HuH-7 (cell line): Measurements from ENCODE around the gene HMCN2.
"Not testable (repeated sequence)": the region's sequence is repeated elsewhere in the genome, so short reads cannot be mapped to it uniquely, and the experiment has no call there.

Experiments used
- DNase-seq: peaks from one replicate; pipeline ENCODE4 v3.0.0; 2011; ENCODE audit warnings: low spot score

HMCN2 gene

DNA sequence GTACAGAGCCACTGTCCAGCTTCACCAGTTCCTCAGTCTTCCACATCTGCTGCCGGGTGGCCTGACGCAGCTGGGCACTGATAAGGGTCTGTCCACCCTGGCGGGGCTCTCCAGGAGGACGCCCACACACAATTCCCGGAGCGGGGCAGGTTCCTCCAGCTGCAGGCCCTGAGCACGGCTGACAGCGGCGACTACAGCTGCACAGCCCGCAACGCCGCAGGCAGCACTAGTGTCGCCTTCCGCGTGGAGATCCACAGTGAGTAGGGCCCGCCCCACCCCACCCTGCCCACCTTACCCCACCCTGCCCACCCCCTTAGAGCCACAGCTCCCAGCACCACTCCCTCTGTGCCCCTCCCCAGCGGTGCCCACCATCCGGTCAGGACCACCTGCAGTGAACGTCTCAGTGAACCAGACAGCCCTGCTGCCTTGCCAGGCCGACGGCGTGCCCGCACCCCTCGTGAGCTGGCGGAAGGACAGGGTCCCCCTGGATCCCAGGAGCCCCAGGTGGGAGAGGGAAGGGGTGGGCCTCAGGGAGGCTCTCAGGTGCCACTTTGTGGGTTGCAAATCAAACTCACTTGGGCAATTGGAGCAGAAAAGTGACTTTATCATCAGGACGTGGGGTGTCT lies 130.4 kb downstream of the HMCN2 start:
- DNase-seq = no peak

DNA sequence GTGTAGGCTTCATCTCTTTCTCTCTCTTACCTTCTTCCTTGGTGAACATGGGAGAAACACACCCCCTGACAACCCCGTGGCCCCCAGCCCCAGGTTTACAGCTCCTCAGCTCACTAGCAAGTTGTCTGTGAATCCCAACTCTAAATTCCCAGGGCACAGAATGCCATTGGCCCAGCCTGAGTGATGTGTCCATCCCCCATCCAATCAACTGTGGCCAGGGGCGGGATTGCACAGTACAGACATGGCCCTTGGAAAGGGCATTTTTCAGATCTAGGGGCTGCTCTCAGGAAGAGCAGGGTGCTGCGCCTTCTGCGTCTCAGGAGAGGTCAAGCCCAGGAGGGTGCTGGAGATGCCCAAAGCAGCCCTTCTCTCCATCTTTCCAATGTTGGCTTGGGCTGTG lies 131.0 kb downstream of the HMCN2 start:
- no peak for DNase-seq

DNA sequence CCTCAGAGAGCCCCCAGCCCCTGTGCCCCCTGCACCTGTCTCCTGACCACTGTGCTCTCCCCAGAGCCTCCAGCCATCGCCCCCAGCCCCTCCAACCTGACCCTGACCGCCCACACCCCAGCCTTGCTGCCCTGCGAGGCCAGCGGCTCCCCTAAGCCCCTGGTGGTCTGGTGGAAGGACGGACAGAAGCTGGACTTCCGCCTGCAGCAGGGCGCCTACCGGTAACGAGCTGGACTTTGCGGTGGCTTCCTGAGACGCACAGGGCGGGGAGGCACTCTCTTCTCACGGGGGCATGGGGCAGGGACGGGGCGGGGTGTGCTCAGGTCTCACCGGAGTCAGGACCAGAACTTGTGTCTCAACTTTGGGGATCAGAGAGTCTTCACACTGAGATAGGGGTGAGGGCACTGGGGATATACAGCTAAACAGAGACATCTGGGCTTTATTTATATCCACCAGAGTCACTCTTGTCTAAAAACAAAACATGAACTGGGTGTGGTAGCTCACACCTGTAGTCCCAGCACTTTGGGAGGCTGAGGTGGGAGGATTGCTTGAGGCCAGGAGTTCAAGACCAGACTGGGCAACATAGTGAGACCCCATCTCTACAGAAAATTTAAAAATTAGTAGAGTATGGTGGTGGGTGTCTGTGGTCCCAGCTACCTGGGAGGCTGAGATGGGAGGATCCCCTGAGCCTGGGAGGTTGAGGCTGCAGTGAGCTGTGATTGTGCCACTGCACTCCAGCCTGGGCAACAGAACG lies 133.1 kb downstream of the HMCN2 start:
- DNase-seq = no peak

DNA sequence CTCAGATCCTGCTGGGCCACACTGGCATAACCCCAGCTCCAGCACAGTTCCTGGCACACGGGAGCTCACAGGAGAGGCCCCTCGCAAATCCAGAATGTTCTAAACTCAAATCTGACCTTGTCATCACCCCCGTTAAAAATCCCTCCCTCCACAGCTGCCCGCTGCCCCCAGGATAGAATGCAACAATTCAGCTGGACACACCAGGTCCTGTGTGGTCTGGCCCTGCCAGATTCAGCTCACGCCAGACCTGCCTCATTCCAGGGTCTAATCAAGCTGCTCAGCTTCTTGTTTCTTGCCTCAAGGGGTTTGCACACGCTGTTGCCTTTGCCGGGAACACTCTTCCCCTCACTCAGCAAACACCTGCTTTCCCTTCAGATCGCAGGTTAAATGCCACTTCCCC lies 134.2 kb downstream of the HMCN2 start:
- no peak for DNase-seq

DNA sequence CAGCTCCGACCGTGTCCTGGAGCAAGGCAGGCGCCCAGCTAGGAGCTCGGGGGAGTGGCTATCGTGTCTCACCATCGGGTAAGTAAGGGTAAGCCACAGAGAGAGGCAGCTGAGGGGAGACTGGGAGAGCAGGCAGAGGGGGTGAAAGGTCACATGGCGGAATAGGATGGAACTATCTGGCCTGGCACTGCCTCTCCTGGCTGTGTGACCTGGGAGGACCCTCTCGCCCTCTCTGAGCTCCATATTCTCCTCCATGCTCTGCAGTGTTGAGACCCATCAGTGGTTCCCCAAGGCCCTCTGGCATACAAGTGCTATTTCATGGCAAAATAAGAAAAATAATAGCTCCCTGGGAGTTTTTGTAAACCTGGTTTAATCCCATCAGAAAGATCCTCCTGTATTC lies 135.3 kb downstream of the HMCN2 start:
- no peak for DNase-seq

DNA sequence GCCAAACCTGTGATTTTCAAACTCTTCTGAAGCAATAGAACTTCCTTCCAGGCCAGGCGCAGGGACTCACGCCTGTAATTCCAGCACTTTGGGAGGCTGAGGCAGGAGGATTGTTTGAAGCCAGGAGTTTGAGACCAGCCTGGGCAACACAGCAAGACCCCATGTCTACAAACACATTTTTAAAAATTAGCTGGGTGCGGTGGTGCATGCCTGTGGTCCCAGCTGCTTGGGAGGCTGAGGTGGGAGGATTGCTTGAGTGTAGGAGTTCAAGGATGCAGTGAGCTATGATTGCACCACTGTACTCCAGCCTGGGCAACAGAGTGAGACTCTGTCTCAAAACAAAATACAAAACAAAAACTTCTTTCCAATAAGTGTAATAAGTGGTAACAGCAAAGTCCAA lies 136.2 kb downstream of the HMCN2 start:
- not testable (repeated sequence) for DNase-seq

DNA sequence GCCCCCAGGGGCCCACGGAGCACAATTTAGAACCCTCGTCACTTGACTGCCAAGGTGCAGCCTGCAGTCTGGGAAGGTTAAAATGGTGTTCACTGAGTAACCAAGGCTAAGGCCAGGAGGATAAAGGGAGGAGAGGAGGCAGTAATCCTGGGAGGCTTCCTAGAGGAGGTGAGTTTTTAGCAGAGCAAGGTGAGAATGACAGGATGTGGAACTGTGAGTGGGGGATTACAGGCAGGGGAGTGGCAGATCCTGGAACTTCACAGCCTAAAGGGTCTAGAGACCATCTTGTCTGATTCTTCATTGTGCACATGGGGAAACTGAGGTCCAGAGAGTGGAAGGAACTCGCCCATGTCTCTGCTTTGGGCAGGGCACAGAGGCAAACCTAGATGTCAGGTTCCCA lies 136.7 kb downstream of the HMCN2 start:
- no peak for DNase-seq

DNA sequence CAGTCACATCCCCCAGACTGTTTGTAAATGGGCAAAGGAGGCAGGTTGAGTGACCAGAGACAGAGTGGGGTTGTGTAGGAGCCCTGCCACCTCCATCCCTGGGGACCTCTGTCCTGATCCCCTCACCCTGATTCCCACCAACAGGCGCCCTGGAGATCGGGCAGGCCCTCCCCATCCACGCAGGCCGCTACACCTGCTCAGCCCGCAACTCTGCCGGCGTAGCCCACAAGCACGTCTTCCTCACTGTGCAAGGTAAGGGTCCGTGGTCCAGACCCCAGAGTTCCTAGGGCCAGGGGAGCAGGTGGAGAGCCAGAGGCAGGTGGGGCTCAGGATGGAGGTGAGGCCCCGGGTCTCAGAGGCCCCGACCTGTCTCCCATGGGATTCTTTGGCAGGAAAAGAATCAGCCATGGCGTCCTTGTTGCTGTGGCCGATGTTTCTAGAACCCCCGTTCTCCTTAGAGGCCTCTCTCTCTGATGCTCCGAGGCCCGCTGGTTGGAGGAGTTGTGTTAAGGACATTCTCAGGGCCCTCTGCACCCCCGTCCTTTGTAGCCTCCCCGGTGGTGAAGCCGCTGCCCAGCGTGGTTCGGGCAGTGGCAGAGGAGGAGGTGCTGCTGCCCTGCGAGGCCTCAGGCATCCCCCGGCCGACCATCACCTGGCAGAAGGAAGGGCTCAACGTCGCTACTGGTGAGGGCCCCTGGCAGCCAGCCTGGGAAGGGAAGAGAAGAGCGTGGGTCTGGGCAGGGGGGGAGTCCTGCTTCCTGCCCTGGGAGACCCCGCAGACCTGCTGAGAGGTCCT lies 137.3 kb downstream of the HMCN2 start:
- no peak for DNase-seq

DNA sequence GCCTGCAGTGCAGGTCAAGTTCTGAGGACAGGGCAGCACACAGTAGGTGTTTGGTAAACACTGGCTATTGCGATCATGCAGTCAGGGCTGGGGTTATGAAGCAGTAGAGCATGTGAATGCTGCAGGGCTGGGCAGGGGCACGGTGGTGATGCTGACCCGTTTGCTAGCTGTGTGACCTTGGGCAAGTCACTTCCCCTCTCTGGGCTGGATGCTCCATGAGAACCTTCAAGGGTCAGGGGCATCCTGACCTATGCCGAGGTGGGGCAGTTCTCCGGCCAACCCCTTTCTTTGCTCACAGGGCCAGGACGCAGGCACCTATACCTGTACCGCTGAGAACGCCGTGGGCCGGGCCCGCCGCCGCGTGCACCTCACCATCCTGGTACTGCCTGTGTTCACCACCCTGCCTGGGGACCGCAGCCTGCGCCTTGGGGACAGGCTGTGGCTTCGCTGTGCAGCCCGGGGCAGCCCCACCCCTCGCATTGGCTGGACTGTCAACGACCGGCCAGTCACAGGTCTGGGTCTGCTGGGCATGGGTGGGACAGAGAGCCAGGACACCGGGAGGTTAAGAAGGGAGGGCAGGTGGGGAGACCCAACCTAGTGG lies 140.2 kb downstream of the HMCN2 start:
- DNase-seq = no peak

DNA sequence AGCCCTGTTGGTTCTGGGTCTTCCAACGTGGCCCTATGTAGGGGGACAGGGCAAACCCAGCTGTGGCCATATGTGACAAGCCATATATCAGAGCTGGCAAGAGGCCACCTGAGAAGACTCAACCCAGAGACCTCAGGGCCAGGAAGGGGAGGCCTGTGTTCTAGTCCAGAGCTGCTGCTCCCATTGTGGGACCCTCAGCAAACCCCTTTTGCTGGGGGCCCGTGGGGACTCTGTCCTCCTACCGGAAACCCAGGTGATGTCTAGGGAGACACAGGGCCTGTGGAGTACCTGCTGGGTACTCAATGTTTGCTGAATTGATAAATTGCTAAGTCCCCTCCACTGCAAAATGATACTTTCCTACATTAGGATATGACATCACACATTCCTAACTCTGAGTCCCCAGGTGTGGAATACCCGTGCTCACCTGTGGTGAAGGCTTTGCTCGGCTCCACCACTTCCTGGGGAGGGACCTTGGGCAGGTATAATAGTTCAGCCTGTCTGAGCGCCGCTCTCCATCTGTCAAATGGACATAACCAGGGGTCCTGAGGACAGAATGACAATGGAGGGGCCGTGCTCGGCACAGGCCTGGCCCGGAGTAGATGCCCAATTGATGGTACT lies 140.8 kb downstream of the HMCN2 start:
- DNase-seq = no peak

DNA sequence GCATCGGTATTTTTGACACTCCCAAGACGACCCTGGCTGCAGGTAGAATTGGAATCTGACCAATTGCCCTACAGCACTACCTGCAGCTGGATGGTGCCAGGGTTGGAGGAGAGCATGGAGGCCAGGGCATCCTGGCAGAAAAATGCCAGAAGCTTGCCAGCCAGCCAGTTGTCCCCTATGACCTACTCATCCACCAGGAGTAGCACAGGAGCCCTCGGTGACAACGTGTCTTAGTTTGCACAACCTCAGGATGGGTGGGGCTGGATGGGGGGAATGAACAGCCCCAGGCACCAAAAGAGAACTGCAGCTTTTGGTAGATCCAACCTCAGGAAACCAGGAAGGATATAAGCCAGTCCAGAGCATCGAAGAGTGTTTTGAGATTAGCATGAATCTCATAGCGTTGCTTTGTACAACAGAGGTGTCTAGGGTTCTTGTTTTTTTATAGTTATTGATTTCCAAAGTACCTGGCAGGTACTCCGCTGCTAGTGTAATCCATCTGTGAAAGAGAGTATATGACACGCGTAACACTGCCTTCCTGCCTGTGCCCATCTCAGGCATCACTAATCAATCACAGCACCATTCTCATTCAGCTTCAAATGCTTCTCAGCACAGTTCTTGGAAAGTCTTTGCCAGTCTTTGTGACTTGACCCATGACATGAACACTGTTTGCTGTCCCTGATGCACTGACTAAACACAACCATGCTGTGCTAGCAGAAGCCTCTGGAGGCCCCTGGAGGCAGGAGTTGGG lies 142.5 kb downstream of the HMCN2 start:
- DNase-seq = no peak

DNA sequence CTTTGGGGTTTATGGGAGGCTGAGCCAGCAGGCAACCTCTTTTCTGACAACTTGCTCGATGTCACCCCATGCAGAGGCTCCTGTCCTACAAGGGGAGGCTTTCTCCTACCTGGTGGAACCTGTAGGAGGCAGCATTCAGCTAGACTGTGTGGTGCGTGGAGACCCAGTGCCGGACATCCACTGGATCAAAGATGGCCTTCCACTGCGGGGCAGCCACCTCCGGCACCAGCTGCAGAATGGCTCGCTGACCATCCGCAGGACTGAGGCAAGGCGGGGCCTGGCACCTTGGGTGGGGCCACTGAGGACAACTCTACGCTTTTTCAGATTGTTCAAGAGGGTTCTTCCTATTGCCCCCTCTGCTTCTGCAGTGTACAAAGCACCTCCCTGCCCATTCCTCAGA lies 143.1 kb downstream of the HMCN2 start:
- no peak for DNase-seq

DNA sequence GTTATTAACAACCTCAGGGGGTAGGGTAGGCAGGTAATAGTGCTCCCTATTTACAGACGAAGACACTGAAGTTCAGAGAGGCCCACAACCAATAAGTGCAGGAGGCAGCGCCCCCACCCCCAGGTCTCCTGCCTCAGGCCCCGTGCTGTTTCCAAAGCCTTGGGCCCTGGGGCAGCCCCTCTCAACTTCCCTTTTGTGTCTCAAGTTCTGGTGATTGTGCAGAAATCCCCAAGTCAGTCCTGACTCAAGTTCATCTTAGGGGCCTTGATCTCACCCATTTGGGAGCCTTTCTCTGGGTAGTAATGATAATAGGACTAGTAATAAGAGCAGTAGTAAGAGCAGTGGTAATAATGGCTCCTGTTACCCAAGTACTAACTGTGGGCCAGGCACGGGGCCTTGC lies 143.7 kb downstream of the HMCN2 start:
- no peak for DNase-seq

DNA sequence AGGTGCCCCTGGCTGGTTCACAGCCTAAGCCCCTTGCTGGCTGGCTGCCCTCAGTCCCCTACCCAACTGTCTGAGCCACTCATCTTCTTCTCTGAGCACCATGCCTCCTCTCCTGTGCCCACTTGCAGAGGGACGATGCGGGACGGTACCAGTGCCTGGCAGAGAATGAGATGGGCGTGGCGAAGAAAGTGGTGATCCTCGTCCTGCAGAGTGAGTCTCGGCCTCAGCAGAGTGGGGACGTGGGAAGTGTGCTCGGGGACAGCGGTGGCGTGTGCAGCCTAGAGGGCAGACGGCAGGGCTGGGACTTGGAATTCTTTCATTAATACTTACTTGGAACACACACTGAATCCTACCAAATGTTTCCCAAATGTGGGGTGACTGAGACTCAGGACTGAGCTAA lies 144.9 kb downstream of the HMCN2 start:
- DNase-seq = no peak

DNA sequence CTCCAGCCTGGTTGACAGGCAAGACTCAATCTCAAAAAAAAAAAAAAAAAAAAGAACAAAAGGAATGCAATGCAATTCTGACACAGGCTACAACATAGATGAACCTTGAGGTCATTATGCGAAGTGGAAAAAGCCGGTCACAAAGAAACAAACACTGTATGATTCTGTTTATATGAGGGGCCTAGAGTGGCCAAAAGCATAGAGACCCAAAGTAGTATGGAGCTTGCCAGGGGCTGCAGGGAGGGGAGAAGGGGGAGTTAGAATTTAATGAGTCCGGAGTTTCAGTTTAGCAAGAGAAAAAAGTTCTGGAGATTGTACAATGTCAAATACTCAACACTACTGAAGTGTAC lies 146.0 kb downstream of the HMCN2 start:
- DNase-seq = no peak

DNA sequence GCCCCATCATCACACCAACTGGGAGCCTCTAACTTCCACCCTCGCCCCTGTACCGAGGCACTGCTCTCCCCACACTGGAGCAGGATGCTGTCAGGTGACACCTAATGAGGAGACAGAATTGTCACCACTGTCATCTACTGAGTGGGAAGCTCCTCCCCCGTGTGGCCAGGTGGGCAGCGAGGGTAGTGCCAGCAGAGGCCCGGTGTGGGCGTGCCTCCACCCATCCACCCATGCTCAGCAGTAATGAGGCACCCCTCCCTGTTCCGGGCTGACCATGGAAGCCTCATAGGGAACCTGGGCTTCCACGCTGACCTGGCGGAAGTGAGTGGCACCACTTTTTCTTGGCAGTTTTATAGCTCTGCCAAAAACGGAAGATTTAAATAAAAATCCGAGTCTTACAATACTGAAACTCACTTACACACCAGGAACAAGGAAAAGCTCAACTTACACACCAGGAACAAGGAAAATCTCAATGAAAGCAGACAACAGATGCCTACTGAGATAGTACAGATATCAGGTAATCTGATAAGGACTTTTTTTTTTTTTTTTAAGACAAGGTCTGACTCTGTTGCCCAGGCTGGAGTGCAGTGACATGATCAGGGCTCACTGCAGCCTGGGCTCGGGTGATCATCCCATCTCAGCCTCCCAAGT lies 148.6 kb downstream of the HMCN2 start:
- DNase-seq = no peak

DNA sequence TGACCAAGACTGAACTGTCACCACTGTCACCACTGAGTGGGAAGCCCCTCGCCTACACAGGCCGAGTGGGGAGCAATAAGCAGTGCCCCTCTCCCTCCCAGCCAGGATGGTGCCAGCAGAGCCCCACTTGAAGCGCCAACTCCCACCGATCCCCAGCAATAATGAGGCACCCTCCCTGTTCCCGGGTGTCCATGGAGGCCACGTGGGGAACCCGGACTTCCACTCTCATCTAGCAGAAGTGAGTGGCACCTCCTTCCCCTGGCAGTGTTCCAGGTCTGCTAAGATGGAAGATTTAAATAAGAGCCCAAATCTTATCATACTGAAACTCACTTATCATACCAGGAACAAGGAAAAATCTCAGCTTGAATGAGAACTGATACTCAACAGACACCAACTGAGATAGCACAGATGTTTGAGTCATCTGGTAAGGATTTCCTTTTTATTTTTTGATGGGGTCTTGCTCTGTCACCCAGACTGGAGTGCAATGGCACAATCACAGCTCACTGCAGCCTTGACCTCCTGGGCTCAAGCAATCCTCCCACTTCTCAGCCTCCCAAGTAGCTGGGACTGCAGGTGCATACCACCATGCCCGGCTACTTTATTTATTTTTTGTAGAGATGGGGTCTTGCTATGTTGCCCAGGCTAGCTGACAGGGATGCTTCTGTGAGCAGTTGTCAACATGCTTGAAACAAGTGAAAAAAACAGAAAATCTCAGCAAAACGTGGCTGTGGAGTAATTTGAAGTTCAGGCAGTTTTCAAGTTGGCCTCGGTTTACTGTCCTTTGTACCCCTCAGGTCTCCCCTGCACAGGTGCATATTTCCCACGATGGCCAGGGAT lies 149.6 kb downstream of the HMCN2 start:
- no peak for DNase-seq

DNA sequence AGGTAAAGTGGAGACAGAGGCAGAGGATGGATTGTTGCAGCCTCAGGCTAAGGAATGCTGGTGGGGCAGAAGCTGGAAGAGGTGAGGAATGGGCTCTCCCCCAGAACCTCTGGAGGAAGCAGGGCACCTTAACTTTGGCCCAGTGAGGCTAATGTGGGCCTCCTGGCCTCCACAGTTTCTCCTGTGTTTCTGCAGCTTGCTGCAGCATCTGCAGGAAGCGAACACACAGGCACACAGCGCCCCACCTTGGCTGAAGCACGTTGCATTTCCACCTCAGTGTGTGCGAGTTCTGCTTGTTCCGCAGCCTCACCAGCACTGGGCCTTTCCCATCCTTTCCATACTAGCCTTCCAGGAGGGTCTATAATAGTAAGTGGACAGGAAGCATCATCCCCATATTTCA lies 152.0 kb downstream of the HMCN2 start:
- peak; percentile 64 for DNase-seq

DNA sequence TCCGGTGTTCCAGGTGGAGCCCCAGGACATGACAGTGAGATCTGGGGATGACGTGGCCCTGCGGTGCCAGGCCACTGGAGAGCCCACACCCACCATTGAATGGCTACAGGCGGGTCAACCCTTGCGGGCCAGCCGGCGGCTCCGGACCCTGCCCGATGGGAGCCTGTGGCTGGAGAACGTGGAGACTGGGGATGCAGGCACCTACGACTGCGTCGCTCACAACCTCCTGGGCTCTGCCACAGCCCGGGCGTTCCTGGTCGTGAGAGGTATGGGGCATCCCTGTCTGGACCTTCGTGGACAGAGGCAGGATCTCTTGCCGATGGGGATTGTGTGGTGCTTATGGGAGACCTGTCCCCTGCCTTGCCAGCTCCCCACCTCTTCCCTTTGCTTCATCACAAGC lies 153.2 kb downstream of the HMCN2 start:
- no peak for DNase-seq

DNA sequence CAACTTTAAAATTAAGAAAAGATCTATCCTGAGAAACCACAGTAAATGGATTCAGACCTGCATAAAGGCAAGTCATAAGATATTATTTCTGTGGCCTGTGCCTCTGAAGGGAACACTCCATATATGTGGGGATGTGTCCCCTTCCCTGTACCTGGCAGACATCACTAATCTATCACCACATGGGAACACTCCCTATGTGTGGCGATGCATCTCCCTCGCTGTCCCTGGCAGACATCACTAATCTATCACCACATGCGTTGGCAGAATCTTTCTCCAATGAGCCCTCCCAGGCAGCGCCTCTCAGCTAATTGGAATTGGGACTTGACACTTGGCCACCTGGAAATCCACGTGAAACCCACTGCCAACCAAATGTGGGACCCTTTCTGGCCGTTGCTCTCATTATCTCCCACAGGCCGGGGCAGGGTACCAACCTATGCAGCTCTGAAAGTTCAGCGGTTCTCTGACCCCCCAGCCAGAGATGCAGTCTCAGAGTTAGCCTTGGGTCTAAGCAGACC lies 154.0 kb downstream of the HMCN2 start:
- no peak for DNase-seq
